Tibial nerve (tissue), 4 donors: ENCODE results near the gene CACNA1B. TPM values are rescaled to one million over a fixed set of nuclear protein-coding genes. Genes with fewer than 3 reads are reported as not detected.
"Not testable (repeated sequence)": the region's sequence is repeated elsewhere in the genome, so short reads cannot be mapped to it uniquely, and the experiment has no call there.

Experiments used
- DNase-seq, 2 donors: peaks; one replicate each; pipeline ENCODE4 v3.0.0-alpha.2; 2019; ENCODE audit warnings: low spot score in 2 of 2
- H3K27ac ChIP-seq, 4 donors: fragments of 200-600 bp; sonication (generic) in 3 of 4; one replicate each; pipeline ENCODE4 v1.5.1; 2017 to 2019; ENCODE audit warnings: mild to moderate bottlenecking in 1 of 4
- H3K27me3 ChIP-seq, 2 donors: fragments of 200-600 bp; sonication (generic) in 1 of 2; one replicate each; pipeline versions ENCODE4 v1.5.1 to v1.6.0; 2017 to 2019
- H3K36me3 ChIP-seq, 3 donors: fragments of 200-600 bp; sonication (generic); one replicate each; pipeline ENCODE4 v1.5.1; 2018 to 2019
- H3K4me1 ChIP-seq, 4 donors: fragments of 200-600 bp; sonication (generic) in 3 of 4; one replicate each; pipeline ENCODE4 v1.5.1; 2017 to 2019
- H3K4me3 ChIP-seq, 4 donors: fragments of 200-600 bp; sonication (generic) in 3 of 4; one replicate each; pipeline ENCODE4 v1.5.1; 2017 to 2019; ENCODE audit warnings: mild to moderate bottlenecking in 1 of 4, moderate library complexity in 1 of 4
- H3K9me3 ChIP-seq, 4 donors: fragments of 200-600 bp; sonication (generic) in 3 of 4; one replicate each; pipeline ENCODE4 v1.5.1; 2017 to 2019
- CTCF ChIP-seq, 5 experiments: fragments of 200-600 bp in 3 of 5; fragments of 450-650 bp in 2 of 5; sonication (generic) in 3 of 5; IDR thresholded peaks; one replicate each; pipeline ENCODE4 v1.5.1; 2016 to 2019; ENCODE audit warnings: antibody characterized with exemption in 5 of 5, mild to moderate bottlenecking in 3 of 5, moderate library complexity in 2 of 5
- EP300 ChIP-seq, 2 donors: sonication (generic); formaldehyde crosslinking; IDR thresholded peaks; one replicate each; pipeline ENCODE4 v1.6.1; 2017; ENCODE audit warnings: antibody characterized with exemption in 2 of 2, mild to moderate bottlenecking in 1 of 2
- POLR2A ChIP-seq, 2 donors: fragments of 450-650 bp; IDR thresholded peaks; one replicate each; pipeline ENCODE4 v1.6.1; 2017; ENCODE audit warnings: antibody characterized with exemption in 2 of 2, mild to moderate bottlenecking in 2 of 2, moderate library complexity in 2 of 2
- WGBS, 2 donors: methylation state at CpG; one replicate each; pipeline ENCODE4 v1.1.5; 2018; 5-methylcytosine and 5-hydroxymethylcytosine counted together
- total RNA-seq, 4 donors: library from RNA; depleted of rRNA; stranded (reverse); fragments of >200 nt; gene quantifications; one replicate each; pipeline ENCODE4 v1.1.0, GENCODE V29; 2016

Gene CACNA1B
- total RNA-seq, 4 donors from 2014 or later: under 0.01 TPM; not detected in 2

GRCh38 chr9:137881591-137882505 lies 4.3 kb downstream of the CACNA1B start:
- H3K36me3 ChIP-seq: no peaks in the 10 kb centered on the region
- H3K4me1 ChIP-seq: peaks cover 0 to 11% (median 3%) of the 10 kb centered on the region in 4 donors
- peaks cover 0 to 5% (median 0%) of the 10 kb centered on the region in 4 donors for H3K9me3 ChIP-seq
- H3K27me3 ChIP-seq: peaks cover 0 to 27% of the 10 kb centered on the region in 2 donors
- TF ChIP-seq CTCF (IDR thresholded peaks at IDR 0.05): no peak
- TF ChIP-seq POLR2A (IDR thresholded peaks at IDR 0.05): no peak
- no peak for TF ChIP-seq EP300 (IDR thresholded peaks at IDR 0.05)
- no peak overlapping the region for H3K27ac ChIP-seq
- no peak overlapping the region for H3K4me3 ChIP-seq
- 65 to 67% methylated on average over 15 to 18 of the region's 19 CpGs for WGBS, 2 donors
- no peak for DNase-seq

GRCh38 chr9:137882506-137882821 lies 4.9 kb downstream of the CACNA1B start:
- no peak for DNase-seq
- no peaks in the 10 kb centered on the region for H3K36me3 ChIP-seq
- no peaks in the 10 kb centered on the region for H3K9me3 ChIP-seq
- H3K27me3 ChIP-seq: peaks cover 0 to 24% of the 10 kb centered on the region in 2 donors
- TF ChIP-seq POLR2A (IDR thresholded peaks at IDR 0.05) (no peak), EP300 (IDR thresholded peaks at IDR 0.05) (no peak), CTCF (IDR thresholded peaks at IDR 0.05) (no peak)
- no peak overlapping the region for H3K4me3 ChIP-seq
- no peak overlapping the region for H3K27ac ChIP-seq
- peaks cover 0 to 11% (median 3%) of the 10 kb centered on the region in 4 donors for H3K4me1 ChIP-seq
- whole genome bisulfite sequencing, 2 donors: 87 to 89% methylated on average over 10 of the region's 10 CpGs

- not testable (repeated sequence) for H3K36me3 ChIP-seq, H3K4me1 ChIP-seq, DNase-seq, H3K9me3 ChIP-seq, H3K27ac ChIP-seq, H3K4me3 ChIP-seq
- no CpG with 5 or more reads among the region's 6 CpGs for WGBS, 2 donors
- H3K27me3 ChIP-seq: peaks cover 0 to 14% of the 10 kb centered on the region in 2 donors
Observed at GRCh38 chr9:137883977-137884376, 6.4 kb downstream of the CACNA1B start.

- DNase-seq, H3K27me3 ChIP-seq, H3K4me3 ChIP-seq, H3K27ac ChIP-seq, H3K36me3 ChIP-seq, H3K9me3 ChIP-seq, H3K4me1 ChIP-seq: not testable (repeated sequence)
- 18 to 30% methylated on average over 2 to 6 of the region's 7 CpGs for WGBS, 2 donors
Observed at GRCh38 chr9:137884547-137884946, 7.0 kb downstream of the CACNA1B start.

- not testable (repeated sequence) for H3K36me3 ChIP-seq, H3K9me3 ChIP-seq, DNase-seq, H3K27ac ChIP-seq, H3K4me1 ChIP-seq, H3K27me3 ChIP-seq, H3K4me3 ChIP-seq
- 74 to 82% methylated on average over 3 to 5 of the region's 12 CpGs for whole genome bisulfite sequencing, 2 donors
Observed at GRCh38 chr9:137885121-137885520, 7.5 kb downstream of the CACNA1B start.

- not testable (repeated sequence) for DNase-seq, H3K27me3 ChIP-seq
- WGBS, 2 donors: 64% methylated on average over 6 of the region's 12 CpGs; no CpG with 5 or more reads in 1 of the 2 donors
Observed at GRCh38 chr9:137888621-137889020, 11.0 kb downstream of the CACNA1B start.

GRCh38 chr9:137889966-137890365 lies 12.4 kb downstream of the CACNA1B start:
- not testable (repeated sequence) for H3K9me3 ChIP-seq, DNase-seq, H3K4me3 ChIP-seq, H3K27ac ChIP-seq, H3K27me3 ChIP-seq, H3K36me3 ChIP-seq, H3K4me1 ChIP-seq
- no CpG with 5 or more reads among the region's 14 CpGs for WGBS, 2 donors

More at GRCh38 chr9:137888621-137889020, 11.0 kb downstream of the CACNA1B start:
- H3K4me1 ChIP-seq, H3K36me3 ChIP-seq, H3K27ac ChIP-seq, H3K4me3 ChIP-seq, H3K9me3 ChIP-seq: not testable (repeated sequence)

- H3K27me3 ChIP-seq, H3K9me3 ChIP-seq, H3K4me3 ChIP-seq, DNase-seq, H3K4me1 ChIP-seq, H3K27ac ChIP-seq, H3K36me3 ChIP-seq: not testable (repeated sequence)
- 60 to 61% methylated on average over 14 to 17 of the region's 24 CpGs for WGBS, 2 donors
Observed at GRCh38 chr9:137890768-137891587, 13.4 kb downstream of the CACNA1B start.
